GM19238 (cell line): Measurements from ENCODE around the gene LATS1.
"Not testable (repeated sequence)": the region's sequence is repeated elsewhere in the genome, so short reads cannot be mapped to it uniquely, and the experiment has no call there.

ENCODE experiments used
- DNase-seq: peaks from one replicate; pipeline ENCODE4 v3.0.0; 2011; ENCODE audit warnings: low spot score; ENCODE audit not compliant: insufficient read length

Gene LATS1

GRCh38 chr6:149672265-149672664, 45.6 kb downstream of the LATS1 start:
- DNase-seq: not testable (repeated sequence)

DNA sequence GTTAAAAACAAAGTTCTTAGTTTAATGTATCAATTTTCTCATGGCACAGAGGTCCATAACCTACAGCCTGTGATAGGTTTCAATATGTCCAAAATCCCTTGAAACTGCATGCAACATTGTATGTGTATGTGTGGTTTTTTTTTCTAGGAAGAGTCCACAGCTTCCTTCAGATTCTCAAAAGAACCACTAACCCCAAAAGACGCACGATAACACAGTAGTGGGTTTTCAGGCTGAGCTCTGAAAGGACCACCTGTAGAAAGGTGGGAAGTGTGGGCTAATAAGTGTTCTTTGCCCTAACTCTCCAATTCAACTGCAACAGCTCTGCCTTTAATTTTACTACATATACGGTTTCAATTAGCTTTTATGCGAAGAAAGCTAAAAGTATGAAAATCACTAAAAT, 57.9 kb downstream of the LATS1 start:
- DNase-seq: no peak

DNA sequence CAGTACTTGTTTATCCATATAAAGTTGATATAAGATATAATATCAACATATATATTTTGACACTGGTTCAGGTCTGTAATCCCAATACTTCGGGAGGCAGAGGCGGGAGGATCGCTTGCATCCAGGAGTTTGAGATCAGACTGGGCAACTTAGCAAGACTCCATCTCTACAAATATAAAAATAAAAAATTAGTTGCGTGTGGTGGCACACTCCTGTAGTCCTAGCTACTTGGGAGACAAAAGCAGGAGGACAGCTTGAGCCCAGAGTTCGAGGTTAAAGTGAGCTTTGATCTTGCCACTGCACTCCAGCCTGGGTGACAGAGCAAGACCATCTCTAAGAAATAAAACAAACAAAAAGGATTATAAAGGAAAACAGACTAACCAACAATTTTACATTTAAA, 60.5 kb downstream of the LATS1 start:
- DNase-seq: no peak

DNA sequence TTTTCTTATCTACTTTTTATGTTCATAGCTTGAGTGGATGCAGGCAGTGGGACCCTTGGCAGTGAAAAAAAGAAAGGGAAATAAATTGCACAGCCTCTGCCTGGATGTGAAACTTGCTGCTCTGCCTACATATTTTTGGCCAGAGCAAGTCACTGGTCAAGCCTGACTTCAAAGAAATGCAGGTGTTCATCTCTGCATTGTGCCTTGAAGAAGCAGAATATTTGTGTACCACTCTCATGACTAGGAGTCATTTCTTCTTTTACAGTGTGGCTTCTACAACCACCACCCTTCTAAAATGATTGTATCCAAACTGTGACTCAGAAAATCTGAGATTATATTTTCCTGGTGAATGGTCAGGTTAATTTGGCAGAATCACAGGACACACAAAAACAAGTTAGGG, 66.8 kb downstream of the LATS1 start:
- no peak for DNase-seq

DNA sequence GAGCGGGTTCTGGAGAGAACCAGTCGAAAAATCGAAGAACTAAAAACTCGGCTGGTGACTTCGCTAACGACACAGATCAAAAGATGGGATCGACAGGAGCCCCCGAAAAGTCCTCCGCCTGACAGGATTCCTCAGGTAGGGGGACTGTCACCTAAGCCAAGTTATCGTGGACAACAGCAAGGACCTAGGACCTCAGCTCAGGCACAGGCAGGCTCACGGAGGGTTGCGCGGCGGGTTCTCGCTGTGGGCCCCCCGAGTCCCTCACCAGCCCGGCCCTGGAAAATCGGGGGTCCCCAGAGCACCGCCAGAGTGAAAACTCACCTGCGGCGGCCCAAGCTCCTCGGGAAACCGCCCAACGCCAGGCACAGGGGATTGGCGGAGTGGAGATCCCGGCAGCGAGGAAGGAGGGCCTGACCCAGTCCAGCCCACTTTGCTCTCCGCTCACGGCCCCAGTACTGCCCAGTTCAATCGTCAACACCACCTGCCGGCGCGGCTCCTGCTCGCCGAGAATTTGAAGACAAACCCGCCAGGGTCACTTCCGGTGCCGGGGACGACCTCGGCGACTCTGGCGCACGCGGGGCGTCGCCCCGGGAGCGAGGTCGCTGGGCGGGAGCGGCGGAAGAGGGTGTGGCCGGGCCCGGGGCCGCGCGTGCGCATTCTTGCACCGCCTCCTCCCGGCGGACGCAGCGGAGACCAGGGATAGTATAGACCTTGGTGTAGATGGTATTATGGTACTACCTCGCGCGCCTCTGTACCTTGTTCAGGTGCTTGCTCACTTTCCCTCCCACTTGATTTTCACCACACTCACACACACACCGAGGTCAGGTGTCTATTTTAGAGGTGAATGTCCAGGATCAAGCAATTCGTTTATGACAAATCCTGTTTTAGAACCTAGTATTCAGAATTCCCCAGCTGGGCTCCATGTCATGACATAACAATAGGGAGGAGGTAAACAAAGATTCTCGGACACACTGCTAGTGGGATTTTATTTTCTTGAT, 69.5 kb downstream of the LATS1 start, which contains the start of gene KATNA1:
TSS of gene KATNA1 (minus strand) at position 567 of the 998 bp plus-strand sequence. CDS start 10,167 bp downstream, outside the sequence.
- DNase-seq: peak; percentile 91

GRCh38 chr6:149646599-149646998, 71.3 kb downstream of the LATS1 start:
- DNase-seq: no peak

- no peak for DNase-seq
Observed at GRCh38 chr6:149642829-149643580, 74.9 kb downstream of the LATS1 start.

DNA sequence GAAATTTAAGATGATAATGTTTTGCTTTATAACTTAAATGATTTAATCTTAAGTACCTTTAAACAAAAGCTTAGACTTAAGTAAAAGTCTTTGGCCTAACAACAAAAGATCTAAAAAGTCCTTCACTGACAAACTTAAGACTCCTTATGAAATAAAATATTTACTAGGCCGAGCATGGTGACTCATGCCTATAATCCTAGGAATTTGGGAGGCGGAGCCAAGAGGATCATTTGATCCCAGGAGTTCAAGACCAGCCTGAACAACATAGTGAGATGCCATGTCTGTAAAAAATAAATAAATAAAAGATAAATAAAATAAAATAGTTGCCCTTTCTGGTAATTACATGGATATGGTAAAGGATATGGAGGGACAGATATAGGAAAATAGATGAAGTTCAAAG, 81.8 kb downstream of the LATS1 start:
- no peak for DNase-seq

DNA sequence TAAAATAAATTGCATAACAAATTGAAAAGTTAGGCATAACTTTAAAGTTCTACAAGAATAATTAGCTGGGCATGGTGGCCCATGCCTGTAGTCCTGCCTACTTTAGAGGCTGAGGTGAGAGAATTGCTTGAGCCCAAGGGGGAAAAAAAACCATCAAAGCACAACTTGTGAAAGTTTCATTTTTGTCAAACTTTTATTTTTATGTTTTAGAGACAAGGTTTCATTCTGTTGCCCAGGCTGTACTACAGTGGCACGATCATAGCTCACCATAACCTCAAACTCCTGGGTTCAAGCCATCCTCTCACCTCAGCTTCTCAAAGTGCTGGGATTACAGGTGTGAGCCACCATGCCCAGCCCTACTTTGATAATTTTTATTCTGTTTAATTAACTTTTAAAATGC, 83.6 kb downstream of the LATS1 start:
- DNase-seq: no peak

GRCh38 chr6:149628875-149629510, 88.9 kb downstream of the LATS1 start:
- DNase-seq: no peak

DNA sequence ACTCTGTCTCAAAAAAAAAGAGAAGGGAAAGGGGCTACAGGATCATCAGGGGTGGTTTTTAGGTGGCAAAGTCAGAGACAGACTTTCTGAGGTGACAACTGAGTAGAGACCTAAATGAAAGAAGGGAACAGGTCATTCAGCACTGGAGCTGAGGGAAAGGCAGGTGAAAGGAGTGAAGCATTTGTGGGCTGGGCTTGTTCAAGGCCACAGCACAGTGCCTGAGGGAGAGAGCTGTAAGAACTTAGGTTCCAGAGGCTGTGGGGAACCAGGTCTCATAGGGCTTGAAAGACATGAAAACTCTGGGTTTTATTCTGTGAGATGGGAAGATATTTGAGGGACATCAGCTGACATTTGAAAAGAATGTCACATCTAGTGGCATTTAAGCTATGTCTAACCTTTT, 90.2 kb downstream of the LATS1 start:
- no peak for DNase-seq

DNA sequence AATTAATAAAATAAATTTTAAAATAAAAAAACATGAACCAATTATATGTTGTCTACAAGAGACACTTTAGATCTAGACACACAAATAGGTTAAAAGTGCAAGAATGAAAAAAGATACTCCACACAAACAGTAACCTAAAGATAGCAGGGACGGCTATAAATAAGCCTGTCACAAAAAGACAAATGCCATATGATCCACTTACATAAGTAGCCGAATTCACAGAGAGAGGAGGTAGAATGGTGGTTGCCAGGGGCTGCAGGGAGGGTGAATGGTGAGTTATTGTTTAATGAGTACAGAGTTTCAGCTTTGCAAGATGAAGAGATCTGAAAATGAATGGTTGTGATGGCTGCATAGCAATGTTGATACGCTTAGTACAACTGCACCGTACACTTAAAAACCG, 102.1 kb downstream of the LATS1 start:
- DNase-seq: no peak

DNA sequence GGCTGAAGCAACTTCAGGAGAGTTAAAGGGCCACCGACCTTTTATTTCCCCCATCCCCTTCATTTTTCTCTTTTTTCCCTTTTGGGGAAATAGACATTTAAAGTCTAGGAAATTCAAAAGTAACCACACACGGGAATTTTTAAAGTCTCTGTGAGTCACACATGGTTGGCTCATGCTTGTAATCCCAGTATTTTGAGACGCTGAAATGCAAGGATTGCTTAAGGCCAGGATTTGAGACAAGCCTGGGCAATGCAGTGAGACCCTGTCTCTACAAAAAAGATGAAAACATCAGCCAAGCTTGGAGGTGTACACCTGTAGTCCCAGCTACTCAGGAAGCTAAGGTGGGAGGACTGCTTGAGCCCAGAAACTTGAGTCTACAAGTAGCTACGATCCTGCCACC, 103.6 kb downstream of the LATS1 start:
- no peak for DNase-seq

DNA sequence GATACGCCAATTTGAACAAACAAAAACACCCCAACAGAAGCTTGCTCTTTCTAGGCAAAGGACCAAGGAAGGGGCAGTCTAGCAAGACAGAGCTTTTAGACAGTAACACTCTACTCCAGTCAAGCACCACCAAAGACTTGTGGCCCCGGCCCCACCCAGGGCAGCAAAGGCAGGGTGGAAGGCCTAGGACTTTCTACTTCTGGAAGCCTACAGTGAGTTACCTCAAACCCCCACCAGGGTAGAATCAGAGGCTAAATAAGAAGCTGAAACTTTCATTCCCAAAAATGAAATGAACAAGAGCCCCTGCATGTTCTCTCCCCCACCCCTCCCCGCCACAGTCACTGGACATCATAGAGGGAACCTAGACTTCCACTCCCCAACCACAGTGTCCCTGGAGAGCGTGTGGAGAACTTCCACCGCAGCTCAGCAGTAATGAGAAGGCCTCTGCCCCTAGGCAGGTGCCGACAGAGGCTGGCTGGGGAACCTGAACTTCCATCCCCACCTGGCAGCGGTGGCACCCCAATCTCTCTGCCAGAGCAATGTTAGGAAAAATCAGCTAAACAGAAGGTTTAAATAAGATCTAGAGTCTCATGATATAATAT, 109.4 kb downstream of the LATS1 start:
- peak; percentile 13 for DNase-seq
